HK-2 (cell line): ENCODE data around the gene HTR3B.

Experiments used
- DNase-seq: peaks from one replicate; pipeline ENCODE4 v3.0.0-alpha.2; 2018; ENCODE audit not compliant: unreplicated experiment

The HTR3B gene

DNA sequence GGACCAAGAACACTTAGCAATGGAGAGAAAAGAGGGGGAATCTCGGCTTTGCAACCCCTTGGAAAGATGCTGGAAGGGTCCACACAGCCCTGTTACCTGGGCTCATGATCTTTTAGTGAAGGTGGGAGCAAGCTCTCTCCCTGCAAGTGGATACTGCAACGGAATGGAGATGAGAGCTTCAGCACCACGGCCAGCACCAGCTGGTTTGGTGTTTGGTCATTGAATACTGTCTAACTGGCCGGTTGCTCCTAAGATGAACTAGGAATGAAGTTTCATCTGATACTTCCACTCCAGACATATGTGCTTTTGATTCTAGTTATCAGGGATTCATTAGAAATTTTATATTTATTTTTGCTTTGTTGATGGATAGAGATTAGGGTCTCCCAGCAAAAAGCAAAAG is 86.6 kb downstream of the HTR3B start:
- peak; percentile 8 for DNase-seq

DNA sequence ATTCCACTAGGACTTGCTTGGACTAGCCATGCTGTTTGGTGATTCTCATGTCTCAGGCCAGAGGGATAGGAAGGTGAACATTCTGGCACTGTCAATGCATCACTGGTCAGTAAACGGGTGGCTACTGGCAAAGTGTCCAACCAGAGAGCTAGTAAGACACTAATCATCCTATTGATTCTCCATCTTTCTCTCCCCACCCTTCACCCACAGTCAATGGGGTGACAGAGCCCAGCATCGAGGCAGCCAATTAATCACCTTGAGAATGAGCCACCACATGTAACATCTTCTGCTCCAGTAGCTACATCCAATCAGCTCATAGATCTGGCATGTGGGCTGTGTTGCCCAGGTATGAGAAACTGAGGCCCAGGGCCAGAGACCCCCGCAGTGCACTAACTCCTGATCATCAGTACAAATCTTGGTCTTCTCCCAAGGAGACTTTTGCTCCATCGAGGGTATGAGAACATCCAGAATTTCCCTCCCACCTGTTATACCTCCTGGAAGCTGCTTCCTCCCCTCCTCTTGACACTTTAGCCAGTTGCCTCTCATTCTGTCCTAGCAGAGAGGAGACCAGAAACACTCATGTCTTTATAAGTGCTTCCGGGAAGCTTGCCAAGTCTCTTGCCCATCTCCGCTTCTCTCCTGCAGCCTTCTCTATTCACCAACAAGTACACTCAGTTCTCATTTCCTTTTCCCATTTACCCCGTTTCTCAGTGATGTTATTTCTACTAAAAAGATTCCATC is 87.3 kb downstream of the HTR3B start:
- no peak for DNase-seq

GRCh38 chr11:113992459-113993110 is 88.0 kb downstream of the HTR3B start:
- DNase-seq = no peak

DNA sequence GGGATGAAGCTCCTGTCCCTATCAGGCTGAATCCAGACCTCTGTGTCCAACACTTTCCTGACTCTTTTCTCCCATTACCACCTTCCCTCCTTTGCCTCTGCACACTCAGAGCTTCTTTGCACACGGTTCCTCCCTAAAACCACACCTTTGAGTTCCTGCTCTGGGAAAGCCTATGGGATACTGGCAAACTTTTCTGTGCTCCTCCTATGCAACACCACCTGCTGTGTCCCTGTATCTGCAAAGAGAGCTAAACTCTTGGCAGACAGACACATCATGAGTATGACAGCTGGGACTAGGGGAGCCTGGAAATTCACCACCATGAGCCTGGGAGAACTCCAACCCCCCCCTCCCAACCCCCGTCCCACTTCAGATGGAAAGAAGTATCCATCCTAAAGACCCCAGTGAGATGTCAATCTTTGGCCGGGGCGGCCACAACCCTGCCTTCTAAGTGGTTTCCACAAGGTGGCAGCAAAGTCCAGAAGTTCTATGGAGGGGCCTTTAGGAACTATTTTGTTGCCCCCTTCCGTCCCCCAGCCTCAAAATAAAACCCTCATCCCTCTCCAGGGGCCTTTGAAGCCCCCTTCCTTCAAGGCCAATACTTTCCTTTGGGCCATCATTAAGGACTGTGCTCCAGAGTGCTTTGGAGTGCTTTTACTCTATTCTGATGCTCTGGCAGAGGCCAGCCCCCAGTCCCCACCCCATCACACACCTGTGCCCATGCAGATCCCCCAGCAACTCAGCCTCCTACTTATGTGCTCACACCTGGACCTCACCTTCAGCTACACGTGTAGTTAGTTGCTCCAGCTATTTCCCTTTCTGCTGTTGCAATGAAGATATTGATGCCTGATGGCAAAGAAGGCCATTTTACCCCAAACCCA is 89.7 kb downstream of the HTR3B start:
- DNase-seq = peak; percentile 7
